ENCODE data around the gene MGAT4B. TPM values are rescaled to one million over a fixed set of nuclear protein-coding genes. Genes with fewer than 3 reads are reported as not detected.

The MGAT4B gene
- total and polyA plus RNA-seq, 2 of the 13 experiments (the other 11 are each of a cell fraction or from before 2014, with no cell fraction given) = 93.5 to 130 TPM

- TF ChIP-seq SMYD3 (CRISPR knock-in tag; IDR thresholded peaks at IDR 0.05) = no peak
- no peak for TF ChIP-seq KLF15 (CRISPR knock-in tag; IDR thresholded peaks at IDR 0.05; ENCODE audit: borderline replicate concordance)
- TF ChIP-seq ZNF605 (CRISPR knock-in tag; IDR thresholded peaks at IDR 0.05) = no peak
- TF ChIP-seq ARHGAP35 (CRISPR knock-in tag; IDR thresholded peaks at IDR 0.05; ENCODE audit: borderline replicate concordance) = no peak
- no peak for TF ChIP-seq ATF5 (CRISPR knock-in tag; IDR thresholded peaks at IDR 0.05; ENCODE audit: low read depth)
- no peak for TF ChIP-seq NFIB (CRISPR knock-in tag; IDR thresholded peaks at IDR 0.05; ENCODE audit: borderline replicate concordance)
- no peak for TF ChIP-seq JUNB (CRISPR knock-in tag; IDR thresholded peaks at IDR 0.05; ENCODE audit: borderline replicate concordance)
- no peak for TF ChIP-seq ZNF205 (CRISPR knock-in tag; IDR thresholded peaks at IDR 0.05)
- peak; percentile 87; the same call in 1 of the 2 replicates for TF ChIP-seq ZNF138 (CRISPR knock-in tag; IDR thresholded peaks at IDR 0.05; ENCODE audit: low read depth)
- peak; percentile 56; the same call in 1 of the 2 replicates for TF ChIP-seq ARID4A (CRISPR knock-in tag; IDR thresholded peaks at IDR 0.05; ENCODE audit: borderline replicate concordance)
- TF ChIP-seq CREBL2 (CRISPR knock-in tag; IDR thresholded peaks at IDR 0.05; ENCODE audit: borderline replicate concordance) = 0 out of 2 replicates have a peak, but pooled peaks have one; percentile 48
- TF ChIP-seq MTERF4 (CRISPR knock-in tag; IDR thresholded peaks at IDR 0.05) = no peak
- TF ChIP-seq BRCA1 (CRISPR knock-in tag; IDR thresholded peaks at IDR 0.05) = no peak
- peak; percentile 94 for TF ChIP-seq PHF8 (CRISPR knock-in tag; IDR thresholded peaks at IDR 0.05)
- no peak; the same call in 1 of the 2 replicates for TF ChIP-seq REPIN1 (CRISPR knock-in tag; IDR thresholded peaks at IDR 0.05; ENCODE audit: borderline replicate concordance, low read depth)
- TF ChIP-seq HNF4A (CRISPR knock-in tag; IDR thresholded peaks at IDR 0.05) = 0 out of 2 replicates have a peak, but pooled peaks have one; percentile 5
- no peak for TF ChIP-seq AKNA (CRISPR knock-in tag; IDR thresholded peaks at IDR 0.05; ENCODE audit: borderline replicate concordance)
Observed at GRCh38 chr5:179820483-179821297, 14.0 kb upstream of the MGAT4B start, which contains the start of gene SQSTM1 (continued).

All from HepG2 (cell line).